NCI-H2107 treated with DMSO at 0.1 percent for 48 hours (cell line): Measurements from ENCODE around the gene RNF13.
"Not testable (repeated sequence)": the region's sequence is repeated elsewhere in the genome, so short reads cannot be mapped to it uniquely, and the experiment has no call there.

Experiments used
- DNase-seq: peaks from one replicate; lab custom pipeline; 2025; ENCODE audit not compliant: unreplicated experiment; lab: John Stamatoyannopoulos, UW

The RNF13 gene

DNA sequence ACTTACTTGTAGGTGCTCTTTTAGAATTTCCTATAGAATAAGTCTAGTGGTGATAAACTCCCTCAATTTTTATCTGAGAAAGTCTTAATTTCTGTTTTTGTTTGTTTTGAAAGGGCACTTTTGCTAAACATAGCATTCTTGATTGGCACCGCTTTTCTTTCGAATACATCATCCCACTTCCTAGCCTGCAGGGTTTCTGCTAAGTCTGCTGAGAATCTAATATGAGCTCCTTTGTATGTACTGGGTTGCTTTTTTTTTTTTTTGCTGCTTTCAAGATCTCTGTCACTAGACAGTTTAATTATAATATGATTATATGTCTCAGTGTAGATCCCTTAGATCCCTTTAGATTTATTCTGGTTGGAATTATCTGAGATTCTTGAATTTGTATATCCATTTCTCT lies 136.2 kb downstream of the RNF13 start:
- no peak for DNase-seq

DNA sequence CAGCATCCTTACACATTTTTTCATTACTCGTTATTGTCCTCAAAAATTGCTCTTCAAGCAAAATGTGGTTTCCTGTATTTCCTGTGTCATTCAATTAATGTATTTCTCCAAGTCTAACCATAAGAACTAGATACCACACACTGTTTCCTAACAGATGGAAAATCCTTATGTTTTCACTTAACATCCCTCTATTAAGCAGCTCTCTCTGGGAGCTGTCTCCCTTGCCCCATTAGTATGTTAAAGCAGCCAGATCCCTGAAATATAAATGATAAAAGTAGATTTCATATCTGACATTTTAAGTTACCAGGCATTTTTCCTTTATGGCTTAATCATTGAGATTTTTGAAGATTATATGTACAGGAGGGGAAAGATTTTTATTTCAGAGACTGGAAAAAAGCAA lies 141.8 kb downstream of the RNF13 start:
- DNase-seq = no peak

DNA sequence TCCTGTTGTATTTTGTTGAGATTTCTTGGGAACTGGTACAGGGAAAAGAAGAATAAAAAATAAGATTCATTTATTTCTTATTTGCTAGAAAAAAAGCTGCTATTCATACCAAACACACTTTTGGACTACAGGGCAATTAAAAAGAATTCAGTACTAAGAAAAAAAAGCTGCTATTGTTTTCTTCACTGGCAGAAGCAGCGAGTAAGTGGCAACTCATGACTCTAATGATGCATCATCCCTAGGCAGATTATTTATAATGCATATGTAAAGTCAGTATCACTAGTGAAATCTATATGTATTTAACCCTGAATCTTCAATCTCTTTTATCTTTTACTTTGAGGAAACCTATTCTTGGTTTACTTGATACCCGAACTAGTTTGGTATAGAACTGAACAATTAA lies 142.4 kb downstream of the RNF13 start:
- no peak for DNase-seq

DNA sequence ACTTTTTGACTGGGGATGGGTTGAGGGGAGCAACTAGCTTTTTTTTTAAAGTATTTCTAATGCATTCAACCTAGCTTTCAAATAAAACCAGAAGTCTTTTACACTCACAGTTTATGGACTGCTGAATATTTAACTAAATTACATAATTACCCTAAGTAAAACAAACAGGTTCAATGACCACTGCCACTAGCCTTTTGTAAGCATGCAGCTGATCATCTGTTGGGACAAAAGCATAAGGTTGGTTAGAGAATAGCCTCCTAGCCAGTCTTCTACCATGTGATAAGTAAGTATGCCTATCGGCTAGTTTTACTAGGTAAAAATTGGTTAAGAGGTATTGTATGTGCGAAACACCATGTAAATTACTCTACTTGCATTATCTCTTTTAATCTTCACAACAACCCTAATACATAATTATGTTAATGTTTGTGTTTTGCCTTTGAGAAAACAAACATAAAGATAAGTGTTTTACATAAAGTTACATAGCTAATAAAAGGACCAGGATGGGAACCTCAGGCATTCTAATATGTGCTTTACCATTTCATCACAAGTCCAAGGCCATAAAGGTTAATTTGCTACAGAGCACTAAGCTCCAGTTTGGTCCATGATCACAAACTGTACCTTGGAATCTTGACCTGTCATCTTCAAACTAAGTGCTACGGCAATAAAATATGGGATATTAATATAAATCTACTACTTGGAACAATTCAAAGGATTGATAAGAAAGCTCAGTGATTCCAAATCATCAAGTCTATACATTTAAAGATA lies 144.5 kb downstream of the RNF13 start:
- DNase-seq = no peak

DNA sequence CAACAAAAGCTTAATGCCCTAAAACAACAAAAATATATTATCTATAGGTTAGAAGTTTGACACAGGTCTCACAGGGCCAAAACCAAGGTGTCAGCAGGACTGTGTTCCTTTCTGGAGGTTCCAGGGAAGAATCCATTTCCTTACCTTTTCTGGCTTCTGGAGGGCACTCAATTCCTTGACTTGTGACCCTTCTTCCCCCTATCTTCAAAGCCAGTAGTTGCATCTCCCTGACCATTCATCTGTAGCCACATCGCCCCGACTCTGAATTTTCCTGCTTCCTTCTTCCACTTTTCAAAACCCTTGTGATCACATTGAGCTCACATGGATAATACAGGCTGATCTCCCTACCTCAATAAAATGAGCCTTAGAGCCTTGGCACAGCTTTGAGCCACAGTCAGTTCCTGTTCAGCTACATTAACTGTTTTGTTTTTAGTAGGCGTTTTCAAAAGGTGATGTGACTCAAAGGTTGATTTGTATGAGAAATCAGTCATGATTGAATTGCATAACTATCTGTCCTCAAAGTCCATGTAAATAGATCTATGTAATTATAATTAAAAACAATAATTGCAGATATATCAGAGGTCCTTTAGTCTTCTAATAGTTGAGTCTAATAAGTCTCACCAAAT lies 145.3 kb downstream of the RNF13 start:
- no peak for DNase-seq

DNA sequence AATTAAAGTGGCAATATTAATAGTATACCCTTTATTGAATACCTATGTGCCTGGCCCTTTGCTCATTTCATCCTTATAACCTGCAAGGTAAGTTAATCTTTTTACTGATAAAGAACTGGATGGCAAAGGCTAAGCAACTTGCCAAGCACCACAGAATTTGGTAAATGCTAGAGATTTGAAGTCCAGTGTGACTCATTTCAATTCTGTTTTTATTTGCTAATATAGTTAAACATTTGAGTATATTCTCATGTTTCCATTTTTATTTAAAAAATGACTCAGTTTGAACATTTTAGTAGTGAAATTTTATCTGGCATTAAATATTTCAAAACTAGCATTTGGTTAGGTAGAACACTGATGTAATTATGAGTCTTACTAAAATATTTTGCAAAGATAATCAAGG lies 146.4 kb downstream of the RNF13 start:
- DNase-seq = no peak

DNA sequence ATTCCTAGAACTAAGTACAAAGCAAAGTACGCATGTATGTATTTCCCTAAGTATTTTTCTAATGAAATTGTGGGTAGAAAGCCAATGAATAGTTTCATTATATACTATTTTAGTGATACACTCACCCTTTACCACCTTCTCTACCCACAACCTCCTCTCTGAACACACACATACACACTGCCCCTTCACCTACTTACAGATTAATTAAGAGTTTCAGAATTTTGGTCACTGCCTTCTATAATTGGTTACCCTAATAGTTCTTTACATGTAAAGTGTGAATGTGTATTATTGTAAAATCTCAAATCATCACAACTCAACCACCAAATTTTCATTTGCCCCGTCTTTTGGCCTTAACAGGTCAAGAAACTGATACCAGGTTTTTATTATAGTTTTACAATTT lies 150.5 kb downstream of the RNF13 start:
- DNase-seq = no peak

DNA sequence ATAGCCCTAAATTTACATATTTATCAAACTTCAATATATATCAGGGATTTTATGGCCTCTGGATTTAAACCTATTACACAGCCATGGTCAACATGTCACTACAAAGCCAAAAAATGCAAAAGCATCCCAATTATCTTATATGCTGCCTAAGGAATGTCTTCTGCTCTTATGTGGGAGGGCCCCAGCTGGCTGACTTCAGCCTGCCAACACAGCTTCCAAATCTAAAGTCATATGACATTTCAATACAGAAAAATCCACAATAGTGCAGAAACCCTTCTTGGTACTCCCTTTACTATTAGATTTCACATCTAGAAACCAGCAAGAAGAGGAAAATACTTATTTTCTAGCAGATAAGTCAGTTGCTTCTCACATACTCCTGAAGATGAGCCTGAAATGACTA lies 151.3 kb downstream of the RNF13 start:
- DNase-seq = no peak

DNA sequence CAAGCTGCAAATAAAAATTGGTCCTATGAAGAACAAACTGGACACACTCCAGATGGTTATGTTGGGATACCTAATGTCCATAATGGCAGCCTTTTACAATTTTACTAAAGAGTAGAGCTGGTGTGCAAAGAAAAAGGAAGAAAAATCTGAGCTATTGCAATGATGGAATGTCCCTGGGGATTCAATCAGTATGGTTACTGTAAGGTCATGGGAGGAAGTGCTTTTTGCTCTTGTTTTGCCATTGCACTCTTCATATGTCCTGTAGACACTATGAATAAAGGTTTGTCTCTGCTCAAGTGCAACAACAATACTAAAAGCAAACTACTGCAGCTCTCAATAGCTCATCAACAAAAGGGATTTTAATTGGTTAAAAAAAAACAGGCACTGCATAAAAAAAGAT lies 152.3 kb downstream of the RNF13 start:
- DNase-seq = no peak

DNA sequence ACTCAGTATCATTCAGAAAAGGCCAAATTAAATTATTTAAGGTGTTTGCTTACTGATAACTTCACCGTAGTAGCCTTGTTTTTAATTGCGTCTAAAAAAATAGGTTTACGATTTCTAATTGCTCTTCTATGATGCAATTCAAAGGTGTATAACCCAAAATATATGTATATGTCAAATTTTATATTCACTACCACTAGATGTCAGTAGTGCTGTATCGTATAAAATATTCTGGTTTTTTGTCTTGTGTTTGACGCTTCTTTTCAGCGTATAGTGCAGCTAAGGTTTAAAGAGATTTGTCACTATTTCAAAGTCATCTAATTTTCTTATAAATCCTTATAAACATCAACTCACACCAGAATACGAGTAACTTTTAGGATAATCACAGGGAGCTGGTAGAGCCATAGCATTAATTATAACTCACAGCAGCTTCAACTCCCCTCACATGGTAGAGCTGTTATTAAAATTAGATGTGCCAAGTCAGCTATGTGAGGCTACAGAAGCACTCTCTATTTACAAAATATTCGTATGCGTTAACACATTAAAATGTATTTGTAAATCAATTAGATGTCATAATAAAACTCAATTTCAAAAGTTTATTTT lies 154.2 kb downstream of the RNF13 start:
- DNase-seq = peak; percentile 76

DNA sequence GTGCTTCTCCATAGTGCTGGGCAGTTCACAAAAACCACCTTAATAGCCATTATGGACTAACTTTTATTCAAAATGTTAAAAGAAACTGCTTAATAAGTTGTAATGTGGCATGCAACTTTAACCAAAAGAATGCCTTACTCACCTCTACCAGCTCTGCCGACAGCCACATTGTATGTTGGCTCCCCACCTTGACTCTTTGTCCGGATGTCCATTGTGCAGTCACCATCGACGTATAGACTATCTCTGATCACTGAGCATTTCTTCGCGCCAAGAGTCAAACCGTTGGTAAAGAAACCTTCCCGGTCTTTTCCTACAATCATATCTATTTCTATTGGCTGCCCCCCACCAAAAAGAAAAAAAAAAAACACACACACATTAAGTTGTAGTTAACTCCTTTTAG lies 155.2 kb downstream of the RNF13 start:
- no peak for DNase-seq

DNA sequence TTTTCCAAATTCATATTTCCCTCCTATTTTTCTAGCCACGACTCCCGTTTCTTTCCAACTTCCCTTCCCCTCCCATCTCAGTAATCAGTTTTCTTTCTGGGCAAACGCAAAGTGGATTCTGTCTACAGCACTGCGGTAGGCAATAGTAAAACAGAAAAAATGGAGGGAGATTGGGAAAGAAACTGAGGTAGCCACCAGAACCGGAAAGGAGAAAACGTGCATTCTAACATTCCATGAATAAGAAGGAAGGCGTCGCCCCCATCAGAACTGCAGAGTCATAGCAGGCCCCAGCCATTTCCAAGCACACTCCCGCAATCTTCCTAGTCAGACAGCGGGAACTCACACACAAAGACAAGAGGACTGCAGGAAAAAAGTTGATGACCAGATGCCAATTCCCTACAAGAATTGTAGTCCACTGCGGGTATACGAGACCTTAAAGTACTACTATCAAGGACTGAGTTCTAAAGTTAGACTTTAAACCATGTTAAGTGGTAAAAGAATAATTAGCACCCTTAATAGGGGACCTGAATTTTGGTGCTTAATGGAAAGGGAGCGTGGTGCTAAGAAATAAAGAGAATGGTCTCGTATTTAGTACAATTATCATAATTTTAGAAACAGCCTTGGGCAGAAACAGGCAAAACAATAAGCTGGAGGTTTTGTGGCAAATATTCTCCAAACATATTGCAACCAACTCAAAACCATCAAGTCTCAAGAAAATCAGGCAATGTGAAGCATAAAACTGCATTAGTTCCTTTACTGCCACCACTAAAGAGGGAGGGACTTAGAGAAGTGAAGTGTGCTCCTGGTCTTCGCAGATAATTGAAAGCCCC lies 156.3 kb downstream of the RNF13 start:
- peak; percentile 89 for DNase-seq

DNA sequence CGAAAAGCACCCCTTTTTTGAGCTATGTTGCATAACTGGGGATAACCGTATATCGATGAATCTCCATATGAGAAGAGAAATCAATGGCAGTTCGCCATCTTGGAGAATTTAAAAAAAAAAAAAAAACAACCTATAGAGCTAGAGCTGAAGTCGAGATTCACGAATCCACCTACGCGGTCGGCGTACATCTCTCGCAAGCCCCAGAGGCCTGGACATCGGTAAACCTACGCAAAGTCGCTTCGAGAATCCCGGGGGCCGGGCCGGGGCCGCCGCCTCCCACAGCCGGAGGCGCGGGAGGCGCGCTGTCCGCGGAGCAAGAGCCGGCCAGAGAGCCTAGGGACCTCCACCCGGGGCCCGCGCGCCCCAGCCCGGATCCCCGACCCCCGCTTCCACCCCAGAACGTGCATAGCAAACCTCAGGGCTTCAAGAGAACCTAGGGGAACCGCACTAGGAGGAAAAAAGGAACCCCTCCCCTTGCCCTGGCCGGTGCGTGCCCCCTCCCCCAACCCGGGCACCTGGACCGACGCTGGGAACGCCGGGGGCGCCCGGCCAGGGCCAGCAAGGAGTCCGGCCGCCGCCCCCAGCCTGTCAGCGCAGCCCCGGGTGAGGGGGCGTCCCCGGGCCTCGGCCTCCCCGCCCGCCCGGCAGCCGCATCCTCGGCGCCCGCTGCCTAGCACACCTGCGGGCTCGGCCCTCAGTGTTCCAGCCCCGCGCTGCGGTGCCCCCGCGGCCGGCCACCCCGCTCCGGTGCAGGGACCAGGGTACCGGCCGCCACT lies 157.1 kb downstream of the RNF13 start:
- peak; percentile 74 for DNase-seq

DNA sequence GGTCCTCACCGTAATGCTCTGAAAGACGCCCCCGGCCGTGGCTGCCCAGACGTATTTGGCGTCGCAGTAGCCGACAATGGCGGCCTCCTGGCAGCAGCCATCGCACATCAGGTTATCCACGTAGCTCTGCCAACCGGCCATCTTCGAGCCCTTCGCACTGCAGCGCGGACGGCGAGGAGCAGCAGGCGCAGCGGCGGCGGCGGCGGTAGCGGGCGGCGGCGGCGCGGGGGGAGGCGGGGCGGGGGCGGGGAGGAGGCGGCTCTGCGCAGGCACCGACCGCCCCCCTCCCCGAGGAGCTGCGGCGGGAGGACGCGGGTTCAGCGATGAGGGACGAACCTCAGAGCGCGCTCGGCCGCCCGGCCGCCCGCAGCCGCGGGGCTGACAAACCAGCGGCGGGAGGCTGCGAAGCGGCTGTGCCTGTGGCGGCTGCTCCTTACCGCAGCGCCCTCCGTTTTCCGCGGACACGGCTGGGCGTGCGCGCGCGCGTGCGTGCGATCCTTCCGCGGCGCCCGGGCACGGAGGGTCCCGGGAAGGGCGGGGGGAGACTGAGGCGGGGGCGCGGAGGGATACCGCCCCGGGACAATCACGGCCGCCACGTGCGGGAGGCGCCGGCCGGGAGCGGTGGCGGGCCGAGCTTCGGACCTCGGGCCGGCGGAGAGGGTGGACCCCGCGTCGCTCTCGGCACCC lies 157.8 kb downstream of the RNF13 start, which contains the start of gene PFN2:
Gene PFN2 (minus strand): TSS at position 180 of the 687 bp plus-strand sequence. CDS start 39 bp downstream, at position 141.
- DNase-seq = peak; percentile 47

DNA sequence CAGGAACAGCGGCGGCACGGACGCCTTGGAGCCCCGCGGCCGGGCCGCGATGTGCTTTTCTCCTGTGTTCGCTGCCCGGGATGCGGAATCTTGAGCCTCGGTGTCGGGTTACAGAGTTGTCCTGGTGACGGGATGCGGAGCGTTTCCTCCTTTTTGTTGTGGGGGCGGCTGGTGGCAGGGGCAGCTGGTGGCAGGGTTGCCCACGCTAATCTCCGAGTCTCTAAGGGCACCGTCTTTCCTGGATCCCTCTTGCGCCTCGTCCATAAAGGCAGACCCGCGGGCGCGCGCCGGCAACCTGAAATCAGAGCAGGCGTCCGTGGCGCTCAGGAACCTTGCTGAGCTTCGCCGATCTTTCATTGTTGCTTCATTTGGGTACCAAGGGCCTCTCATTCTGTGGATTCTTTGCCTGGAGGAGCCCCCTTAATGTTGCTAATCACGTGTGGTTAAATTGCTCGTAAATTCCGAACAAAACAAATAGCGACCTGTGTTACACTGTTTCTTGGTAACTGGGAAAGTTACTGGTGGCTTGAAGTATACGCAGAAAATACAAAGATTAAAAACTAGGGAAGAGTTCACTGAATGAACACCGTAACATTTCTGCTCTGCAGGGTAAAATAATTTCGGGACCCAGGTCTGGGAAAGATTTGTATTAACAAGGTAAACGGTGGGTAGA lies 158.5 kb downstream of the RNF13 start:
- peak; percentile 85 for DNase-seq

DNA sequence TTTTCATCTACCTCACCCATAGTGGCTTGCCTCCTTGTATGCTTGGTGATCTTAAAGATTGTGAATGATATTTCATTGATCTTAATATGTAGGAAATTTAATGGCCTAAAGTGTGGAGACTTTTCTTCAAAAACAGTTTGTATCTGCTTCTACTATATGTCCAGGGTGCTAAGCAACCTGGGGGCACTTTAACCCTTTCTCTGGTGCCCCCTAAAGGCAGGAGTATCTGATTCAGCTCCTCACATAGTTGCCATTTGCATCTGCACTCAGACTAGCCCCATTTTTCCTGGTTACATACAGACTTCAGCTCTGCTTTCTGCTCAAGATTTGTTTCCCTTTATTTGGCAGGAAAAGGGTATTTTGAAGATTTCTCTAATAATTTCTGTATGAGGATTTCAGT lies 162.9 kb downstream of the RNF13 start:
- DNase-seq = no peak

DNA sequence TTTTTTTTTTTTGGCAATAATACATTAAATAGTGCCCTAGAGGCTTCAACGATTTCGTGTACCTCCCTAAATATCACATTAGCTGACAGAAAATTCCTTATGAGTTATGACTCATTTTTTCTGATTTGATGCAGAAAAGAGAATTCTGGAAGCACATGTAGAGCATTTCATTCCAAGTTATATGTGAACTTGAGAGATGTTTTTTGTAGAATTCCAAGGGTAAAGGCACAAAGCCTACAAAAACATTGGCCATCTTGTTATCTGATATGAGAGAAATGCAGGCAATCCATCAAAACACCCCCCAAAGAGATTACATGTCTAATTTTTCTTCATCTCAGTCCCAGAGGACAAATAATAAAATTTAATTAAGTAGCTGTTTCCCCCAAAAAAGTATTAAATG lies 164.4 kb downstream of the RNF13 start:
- no peak for DNase-seq

DNA sequence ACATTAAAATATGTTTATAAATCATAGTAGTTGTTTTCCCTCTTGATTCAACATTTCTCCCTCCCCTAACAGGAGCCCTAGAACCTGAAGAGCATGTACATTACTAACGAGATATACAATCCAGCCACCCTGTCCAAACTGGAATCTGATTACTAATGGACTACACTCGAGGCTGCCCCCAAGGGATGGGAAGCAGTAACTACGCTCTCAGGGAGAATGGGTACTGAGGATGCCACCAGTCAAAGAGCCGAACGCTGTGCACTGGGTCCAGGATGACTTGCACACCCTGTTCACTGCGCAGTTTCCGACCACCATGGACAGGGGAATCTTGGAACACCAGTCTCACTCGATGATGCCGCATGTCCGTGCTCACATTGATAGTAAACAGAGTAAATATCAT lies 169.0 kb downstream of the RNF13 start:
- not testable (repeated sequence) for DNase-seq

DNA sequence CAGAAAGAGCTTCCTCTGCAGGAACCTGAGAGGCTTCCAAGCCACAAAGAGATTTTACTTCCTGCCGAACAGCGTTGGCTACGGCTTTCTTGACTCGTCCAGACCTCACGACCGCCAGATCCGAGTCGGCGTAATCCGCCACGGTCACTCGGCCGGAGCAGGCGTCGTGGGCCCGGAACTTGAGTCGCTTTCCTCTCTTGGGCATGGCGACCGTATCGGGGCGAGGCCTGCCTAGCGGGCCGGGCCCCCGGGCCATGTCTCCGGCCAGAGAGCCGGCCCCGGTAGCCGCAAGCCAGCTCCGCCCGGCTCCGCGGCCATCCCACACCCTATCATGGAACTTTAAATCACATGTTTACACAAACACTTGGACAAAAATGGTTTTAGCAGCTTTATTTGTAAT lies 170.0 kb downstream of the RNF13 start:
- DNase-seq = not testable (repeated sequence)

DNA sequence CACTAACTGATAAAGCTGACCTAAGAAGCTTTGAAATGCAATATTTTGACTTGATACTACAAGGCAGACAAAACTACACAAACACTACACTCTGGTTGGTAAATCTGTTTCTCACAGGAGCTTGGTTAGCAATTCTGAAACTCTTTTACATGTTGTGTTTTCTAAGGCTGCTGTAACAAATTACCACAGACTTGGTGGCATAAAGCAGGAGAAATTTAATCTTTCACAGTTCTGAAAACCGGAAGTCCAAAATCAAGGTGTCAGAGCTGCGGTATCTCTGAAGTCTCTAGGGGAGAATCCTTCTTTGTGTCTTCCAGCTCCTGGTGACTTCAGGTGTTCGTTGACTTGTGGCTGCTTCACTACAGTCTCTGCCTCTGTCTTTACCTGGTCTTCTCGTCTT lies 170.6 kb downstream of the RNF13 start:
- no peak for DNase-seq
